K562 (cell line): ENCODE results near the gene NDRG4. TPM values are rescaled to one million over a fixed set of nuclear protein-coding genes. Genes with fewer than 3 reads are reported as not detected.

Experiments
- ATAC-seq: fragments of 200-7000 bp; cut with Tn5 transposase; 3 replicates; pipeline ENCODE4 v1.9.1; 2020; ENCODE audit warnings: moderate library complexity
- BruUV-seq: library from RNA; stranded (reverse); fragments of 400-500 nt; replicated peaks from 2 replicates; lab custom pipeline; 2021; lab: Mats Ljungman, UMichigan
- CTCF ChIA-PET: fragments of 300-600 bp; formaldehyde crosslinking; extraction: SDS; loops from one replicate; lab custom pipeline; 2021; ENCODE audit warnings: low intra/inter-chr PET ratio; lab: Yijun Ruan, JAX
- POLR2A ChIA-PET: fragments of 300-600, 350-650 bp; sonication (Branson Sonifier 250); formaldehyde crosslinking; extraction: SDS; loops from one replicate; lab custom pipeline; 2021; ENCODE audit warnings: antibody characterized with exemption, inconsistent platforms; lab: Yijun Ruan, JAX
- DNase-seq, 4 experiments: peaks; one replicate each; pipeline versions ENCODE4 v3.0.0 to v3.0.0-alpha.2; 2011 to 2018; ENCODE audit warnings: low spot score in 3 of 4, mixed read lengths in 3 of 4; ENCODE audit errors: extremely low read depth in 1 of 4
- FAIRE-seq: peaks from 2 replicates; lab custom pipeline; 2011; peaks lifted over from hg19 to GRCh38; lab: Jason Lieb, UNC
- H2AFZ ChIP-seq: 2 replicates; pipeline ENCODE4 v1.6.0; 2011; ENCODE audit warnings: low read depth, low read length, control low read depth, inconsistent platforms
- H3K27ac ChIP-seq: fragments of 200-600 bp; 3 replicates; pipeline ENCODE4 v1.8.0; 2011; ENCODE audit warnings: low read depth, mild to moderate bottlenecking, control low read depth, inconsistent platforms, low read length, moderate library complexity, mixed read lengths; ENCODE audit errors: extremely low read depth
- H3K27me3 ChIP-seq, 2 experiments: fragments of 300-600 bp in 1 of 2; 2 replicates in 1 of 2; 3 replicates in 1 of 2; pipeline versions ENCODE4 v1.6.0 to v1.8.0; 2011; ENCODE audit warnings: inconsistent platforms in 2 of 2, low read length in 2 of 2, mild to moderate bottlenecking in 1 of 2, mixed read lengths in 1 of 2, moderate library complexity in 1 of 2; ENCODE audit not compliant: control insufficient read depth in 2 of 2, insufficient read depth in 2 of 2
- H3K36me3 ChIP-seq: fragments of 300-600 bp; 3 replicates; pipeline ENCODE4 v1.8.0; 2011; ENCODE audit warnings: mild to moderate bottlenecking, low read length, inconsistent platforms; ENCODE audit not compliant: control insufficient read depth, insufficient read depth
- H3K4me1 ChIP-seq, 2 experiments: fragments of 200-600 bp in 1 of 2; replicated peaks in 1 of 2; 2 replicates in 1 of 2; 3 replicates in 1 of 2; pipeline versions ENCODE4 v1.5.1 to v1.8.0; 2011; ENCODE audit warnings: inconsistent platforms in 2 of 2, low read length in 2 of 2, mild to moderate bottlenecking in 1 of 2, mixed read lengths in 1 of 2, moderate library complexity in 1 of 2; ENCODE audit not compliant: control insufficient read depth in 2 of 2, insufficient read depth in 2 of 2
- H3K4me2 ChIP-seq: 2 replicates; pipeline ENCODE4 v1.6.1; 2011; ENCODE audit warnings: low read length, control low read depth, inconsistent platforms, mixed read lengths; ENCODE audit not compliant: insufficient read depth
- H3K4me3 ChIP-seq: fragments of 200-600 bp; sonication (generic), shearing (Covaris generic); 2 replicates; pipeline ENCODE4 v1.5.1; 2016; ENCODE audit warnings: control low read depth, inconsistent platforms
- H3K79me2 ChIP-seq: fragments of 200-600 bp; 3 replicates; pipeline ENCODE4 v1.8.0; 2011; ENCODE audit warnings: low read length, inconsistent platforms; ENCODE audit not compliant: control insufficient read depth, insufficient read depth
- H3K9ac ChIP-seq, 2 experiments: 2 replicates each; pipeline versions ENCODE4 v1.6.0 to v1.6.1; 2011; ENCODE audit warnings: low read depth in 2 of 2, low read length in 2 of 2, control low read depth in 1 of 2, inconsistent platforms in 1 of 2, mild to moderate bottlenecking in 1 of 2, mixed read lengths in 1 of 2; ENCODE audit not compliant: insufficient read depth in 1 of 2
- H3K9me1 ChIP-seq: one replicate; pipeline ENCODE4 v1.6.0; 2011; ENCODE audit warnings: inconsistent platforms, mild to moderate bottlenecking, low read length, moderate library complexity; ENCODE audit not compliant: control insufficient read depth, insufficient read depth
- H3K9me3 ChIP-seq: replicated peaks from 2 replicates; pipeline ENCODE4 v1.5.1; 2011; ENCODE audit warnings: low read depth, low read length, inconsistent platforms; ENCODE audit not compliant: control insufficient read depth, insufficient read depth
- H4K20me1 ChIP-seq: replicated peaks from 2 replicates; pipeline ENCODE4 v1.6.1; 2011; ENCODE audit warnings: low read length, inconsistent platforms, mixed read lengths; ENCODE audit not compliant: control insufficient read depth, insufficient read depth
- ATF1 ChIP-seq, 2 experiments: fragments of 450-650 bp in 1 of 2; IDR thresholded peaks; 2 replicates each; pipeline ENCODE4 v1.6.1; 2016; ENCODE audit warnings: missing compliant biosample characterization in 1 of 2, missing genetic modification characterization in 1 of 2
- CCAR2 ChIP-seq: fragments of 200-400 bp; formaldehyde crosslinking; IDR thresholded peaks from 2 replicates; pipeline ENCODE4 v1.6.1; 2017; ENCODE audit warnings: mild to moderate bottlenecking, low read depth, low read length
- HDAC6 ChIP-seq: IDR thresholded peaks from 2 replicates; pipeline ENCODE4 v1.6.1; 2012; ENCODE audit warnings: low read depth, mild to moderate bottlenecking, control low read depth, inconsistent platforms, low read length, moderate library complexity
- HEY1 ChIP-seq: fragments of 250-450 bp; sonication (Bioruptor Pico); IDR thresholded peaks from 2 replicates; pipeline ENCODE4 v1.5.0; 2020; ENCODE audit warnings: mild to moderate bottlenecking, moderate library complexity, borderline replicate concordance
- RFX1 ChIP-seq: fragments of 450-650 bp; IDR thresholded peaks from 2 replicates; pipeline ENCODE4 v1.6.1; 2016; ENCODE audit warnings: mild to moderate bottlenecking, moderate library complexity
- SETDB1 ChIP-seq: IDR thresholded peaks from one replicate; pipeline ENCODE4 v1.6.1; 2012; ENCODE audit warnings: low read length, control low read depth, inconsistent platforms
- ZNF232 ChIP-seq: sonication (generic); formaldehyde crosslinking; IDR thresholded peaks from 2 replicates; pipeline ENCODE4 v1.8.0; 2022; ENCODE audit warnings: mild to moderate bottlenecking, missing genetic modification reagents
- ZNF239 ChIP-seq: fragments of 250-450 bp; sonication (Bioruptor Pico); IDR thresholded peaks from 2 replicates; pipeline ENCODE4 v1.4.0; 2020; ENCODE audit warnings: mild to moderate bottlenecking
- ZNF584 ChIP-seq: fragments of 200-800 bp; sonication (Bioruptor generic); IDR thresholded peaks from 2 replicates; pipeline ENCODE4 v1.6.1; 2016; ENCODE audit warnings: low read depth, mild to moderate bottlenecking, missing genetic modification characterization, missing compliant biosample characterization
- ZZZ3 ChIP-seq: fragments of 450-650 bp; IDR thresholded peaks from 2 replicates; pipeline ENCODE4 v1.6.1; 2016; ENCODE audit warnings: antibody characterized with exemption, mild to moderate bottlenecking, moderate library complexity
- WGBS: fragments of 100-300 bp; shearing (Covaris generic); methylation state at CpG from one replicate; pipeline ENCODE4 v1.1.6; 2016; ENCODE audit warnings: low coverage, mixed read lengths; ENCODE audit not compliant: insufficient coverage; ENCODE audit errors: missing lambda C conversion rate; 5-methylcytosine and 5-hydroxymethylcytosine counted together
- in situ Hi-C: fragments of 300-500 bp; cut with MboI; formaldehyde crosslinking; loops from 4 replicates; pipeline ENCODE4 v1.15.0; 2018; ENCODE audit warnings: inconsistent platforms, mixed read lengths
- intact Hi-C: fragments of 100-400 bp; cut with micrococcal nuclease; formaldehyde crosslinking; loops from 2 replicates; pipeline ENCODE4 v1.14.2; 2022
- polyA plus RNA-seq, 8 experiments: library from polyadenylated mRNA; depleted of rRNA in 4 of 8; stranded (reverse) in 5 of 8; unstranded in 3 of 8; fragments of >200 nt; fragmentation: Nextera tagmentation in 2 of 8; fragmentation: Illumina TruSeq in 1 of 8; extraction: Ambion mirVana in 2 of 8; extraction: Trizol in 1 of 8; gene quantifications; 2 replicates each; pipeline versions ENCODE4 v1.2.1 to v1.2.3, GENCODE V29; 2011 to 2014; ENCODE audit warnings: inconsistent platforms in 1 of 8, missing spikeins in 1 of 8
- total RNA-seq, 7 experiments: library from RNA; depleted of rRNA in 6 of 7; stranded (reverse); fragments of >200 nt in 6 of 7; fragmentation: Illumina TruSeq in 2 of 7; extraction: Trizol in 2 of 7; gene quantifications; 2 replicates each; pipeline versions ENCODE4 v1.2.1 to v1.2.3, GENCODE V29; 2011 to 2021; ENCODE audit warnings: low replicate concordance in 1 of 7
- TF ChIP-seq, protein P1 (sequence below), 2 experiments: fragments of 450-650 bp; IDR thresholded peaks; 2 replicates each; pipeline ENCODE4 v1.6.1; 2018; ENCODE audit warnings: mild to moderate bottlenecking in 2 of 2, low read depth in 1 of 2; ENCODE audit not compliant: partially characterized antibody in 2 of 2
- TF ChIP-seq, protein P2 (sequence below), 2 experiments: fragments of 250-450 bp in 1 of 2; fragments of 450-650 bp in 1 of 2; sonication (Bioruptor Pico) in 1 of 2; IDR thresholded peaks; 2 replicates each; pipeline versions ENCODE4 v1.6.1 to v1.8.0; 2016 to 2021; ENCODE audit warnings: mild to moderate bottlenecking in 2 of 2, moderate library complexity in 2 of 2, missing compliant biosample characterization in 1 of 2, missing genetic modification characterization in 1 of 2

The NDRG4 gene
- total and polyA plus RNA-seq, 9 of the 15 experiments (the other 6 are each of a cell fraction or from before 2014, with no cell fraction given): 0.06 to 0.95 (median 0.28) TPM

GRCh38 chr16:58551496-58551895, 51.6 kb downstream of the NDRG4 start:
- Histone ChIP-seq H4K20me1 (no peaks in the 10 kb centered on the region), H3K4me1 (no peaks in the 10 kb centered on the region), H3K27me3 (no peaks in the 10 kb centered on the region), H2AFZ (no peak overlapping the region), H3K79me2 (no peaks in the 10 kb centered on the region), H3K4me3 (no peak overlapping the region), H3K9ac (no peak overlapping the region), H3K27ac (no peak overlapping the region), H3K4me2 (no peak overlapping the region), H3K9me1 (no peaks in the 10 kb centered on the region), H3K36me3 (peaks cover 98% of the 10 kb centered on the region), H3K9me3 (no peaks in the 10 kb centered on the region)
- DNase-seq: no peak
- TF ChIP-seq ZNF232 (CRISPR knock-in tag): no peak
- TF ChIP-seq, protein P1, sequence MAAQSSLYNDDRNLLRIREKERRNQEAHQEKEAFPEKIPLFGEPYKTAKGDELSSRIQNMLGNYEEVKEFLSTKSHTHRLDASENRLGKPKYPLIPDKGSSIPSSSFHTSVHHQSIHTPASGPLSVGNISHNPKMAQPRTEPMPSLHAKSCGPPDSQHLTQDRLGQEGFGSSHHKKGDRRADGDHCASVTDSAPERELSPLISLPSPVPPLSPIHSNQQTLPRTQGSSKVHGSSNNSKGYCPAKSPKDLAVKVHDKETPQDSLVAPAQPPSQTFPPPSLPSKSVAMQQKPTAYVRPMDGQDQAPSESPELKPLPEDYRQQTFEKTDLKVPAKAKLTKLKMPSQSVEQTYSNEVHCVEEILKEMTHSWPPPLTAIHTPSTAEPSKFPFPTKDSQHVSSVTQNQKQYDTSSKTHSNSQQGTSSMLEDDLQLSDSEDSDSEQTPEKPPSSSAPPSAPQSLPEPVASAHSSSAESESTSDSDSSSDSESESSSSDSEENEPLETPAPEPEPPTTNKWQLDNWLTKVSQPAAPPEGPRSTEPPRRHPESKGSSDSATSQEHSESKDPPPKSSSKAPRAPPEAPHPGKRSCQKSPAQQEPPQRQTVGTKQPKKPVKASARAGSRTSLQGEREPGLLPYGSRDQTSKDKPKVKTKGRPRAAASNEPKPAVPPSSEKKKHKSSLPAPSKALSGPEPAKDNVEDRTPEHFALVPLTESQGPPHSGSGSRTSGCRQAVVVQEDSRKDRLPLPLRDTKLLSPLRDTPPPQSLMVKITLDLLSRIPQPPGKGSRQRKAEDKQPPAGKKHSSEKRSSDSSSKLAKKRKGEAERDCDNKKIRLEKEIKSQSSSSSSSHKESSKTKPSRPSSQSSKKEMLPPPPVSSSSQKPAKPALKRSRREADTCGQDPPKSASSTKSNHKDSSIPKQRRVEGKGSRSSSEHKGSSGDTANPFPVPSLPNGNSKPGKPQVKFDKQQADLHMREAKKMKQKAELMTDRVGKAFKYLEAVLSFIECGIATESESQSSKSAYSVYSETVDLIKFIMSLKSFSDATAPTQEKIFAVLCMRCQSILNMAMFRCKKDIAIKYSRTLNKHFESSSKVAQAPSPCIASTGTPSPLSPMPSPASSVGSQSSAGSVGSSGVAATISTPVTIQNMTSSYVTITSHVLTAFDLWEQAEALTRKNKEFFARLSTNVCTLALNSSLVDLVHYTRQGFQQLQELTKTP (IDR thresholded peaks at IDR 0.05; ENCODE audit: low read depth in 1 of 2, partially characterized antibody in 2 of 2): no peak
- TF ChIP-seq ATF1 (CRISPR knock-in tag; IDR thresholded peaks at IDR 0.05): no peak
- TF ChIP-seq ATF1 (tag; IDR thresholded peaks at IDR 0.05): no peak
- peak; percentile 23; the same call in 1 of the 2 replicates for TF ChIP-seq ZZZ3
- no peak for TF ChIP-seq HDAC6
- no peak for TF ChIP-seq SETDB1
- TF ChIP-seq ZNF239 (CRISPR knock-in tag): no peak
- peak; percentile 22; the same call in 1 of the 2 replicates for TF ChIP-seq RFX1
- no peak for TF ChIP-seq CCAR2
- TF ChIP-seq ZNF584: no peak
- TF ChIP-seq HEY1 (CRISPR knock-in tag): no peak
- TF ChIP-seq, protein P2, sequence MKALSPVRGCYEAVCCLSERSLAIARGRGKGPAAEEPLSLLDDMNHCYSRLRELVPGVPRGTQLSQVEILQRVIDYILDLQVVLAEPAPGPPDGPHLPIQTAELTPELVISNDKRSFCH (CRISPR knock-in tag; IDR thresholded peaks at IDR 0.05): no peak
- TF ChIP-seq, protein P2 (tag; IDR thresholded peaks at IDR 0.05): no peak
- no peak; the same call in 2 of the 3 replicates for ATAC-seq
- WGBS: 98% methylated on average over 3 of the region's 3 CpGs
- POLR2A ChIA-PET: no interaction called here
- CTCF ChIA-PET: no interaction called here
- no TSS peak for BruUV-seq
- in situ Hi-C loops: no loop called here
- intact Hi-C loops: no loop called here
- FAIRE-seq: no peak
